Parathyroid adenoma (tissue), 2 donors: ENCODE data around the gene SALL2.

ENCODE experiments used
- H2AFZ ChIP-seq: fragments of 300-600 bp; sonication (generic); one replicate; pipeline ENCODE4 v1.7.0; 2017; ENCODE audit warnings: antibody characterized with exemption, mild to moderate bottlenecking
- H3K27ac ChIP-seq: fragments of 300-600 bp; sonication (generic); one replicate; pipeline ENCODE4 v1.7.0; 2017
- H3K27me3 ChIP-seq: fragments of 300-600 bp; sonication (generic); one replicate; pipeline ENCODE4 v1.7.0; 2017; ENCODE audit warnings: low read length; ENCODE audit not compliant: control insufficient read depth, insufficient read depth
- H3K36me3 ChIP-seq: fragments of 300-600 bp; sonication (generic); one replicate; pipeline ENCODE4 v1.7.0; 2017; ENCODE audit warnings: low read length; ENCODE audit not compliant: control insufficient read depth, insufficient read depth
- H3K4me1 ChIP-seq: fragments of 300-600 bp; sonication (generic); one replicate; pipeline ENCODE4 v1.7.0; 2017; ENCODE audit warnings: control low read depth
- H3K4me2 ChIP-seq: fragments of 300-600 bp; sonication (generic); one replicate; pipeline ENCODE4 v1.7.0; 2017; ENCODE audit warnings: low read length
- H3K4me3 ChIP-seq: fragments of 300-600 bp; sonication (generic); one replicate; pipeline ENCODE4 v1.7.0; 2017; ENCODE audit warnings: low read depth, low read length
- H3K79me2 ChIP-seq: fragments of 300-600 bp; sonication (generic); one replicate; pipeline ENCODE4 v1.7.0; 2017; ENCODE audit warnings: control low read depth
- H3K9ac ChIP-seq: fragments of 300-600 bp; sonication (generic); one replicate; pipeline ENCODE4 v1.7.0; 2017; ENCODE audit warnings: mild to moderate bottlenecking
- H3K9me3 ChIP-seq: fragments of 300-600 bp; sonication (generic); one replicate; pipeline ENCODE4 v1.7.0; 2017; ENCODE audit warnings: low read length; ENCODE audit not compliant: control insufficient read depth
- TF ChIP-seq, protein P1 (sequence below): fragments of 300-600 bp; sonication (generic); IDR thresholded peaks from one replicate; pipeline ENCODE4 v1.7.0; 2017; ENCODE audit warnings: antibody characterized with exemption, mild to moderate bottlenecking
- donor health status: primary hyperparathyroidism.

Gene SALL2

DNA sequence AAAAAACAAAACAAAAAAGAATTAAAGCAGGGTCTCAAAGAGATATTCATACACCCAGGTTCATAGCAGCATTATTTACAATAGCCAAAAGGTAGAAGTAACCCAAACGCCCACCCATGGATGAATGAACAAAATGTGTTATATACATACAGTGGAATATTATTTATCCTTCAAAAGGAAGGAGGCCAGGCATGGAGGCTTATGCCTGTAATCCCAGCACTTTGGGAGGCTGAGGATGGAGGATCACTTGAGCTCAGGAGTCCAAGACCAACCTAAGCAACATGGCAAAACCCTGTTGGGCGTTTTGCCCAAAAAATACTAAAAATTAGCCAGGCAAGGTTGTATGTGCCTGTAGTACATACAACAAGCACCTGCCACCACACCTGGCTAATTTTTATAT lies 19.6 kb downstream of the SALL2 start:
- H3K4me3 ChIP-seq = no peak overlapping the region
- H3K4me2 ChIP-seq = no peak overlapping the region
- H2AFZ ChIP-seq = no peak overlapping the region
- H3K27me3 ChIP-seq = no peaks in the 10 kb centered on the region
- H3K4me1 ChIP-seq = peaks cover 4% of the 10 kb centered on the region
- H3K27ac ChIP-seq = no peak overlapping the region
- H3K9ac ChIP-seq = no peak overlapping the region
- H3K79me2 ChIP-seq = peaks cover 32% of the 10 kb centered on the region
- no peaks in the 10 kb centered on the region for H3K36me3 ChIP-seq
- no peaks in the 10 kb centered on the region for H3K9me3 ChIP-seq
- TF ChIP-seq, protein P1, sequence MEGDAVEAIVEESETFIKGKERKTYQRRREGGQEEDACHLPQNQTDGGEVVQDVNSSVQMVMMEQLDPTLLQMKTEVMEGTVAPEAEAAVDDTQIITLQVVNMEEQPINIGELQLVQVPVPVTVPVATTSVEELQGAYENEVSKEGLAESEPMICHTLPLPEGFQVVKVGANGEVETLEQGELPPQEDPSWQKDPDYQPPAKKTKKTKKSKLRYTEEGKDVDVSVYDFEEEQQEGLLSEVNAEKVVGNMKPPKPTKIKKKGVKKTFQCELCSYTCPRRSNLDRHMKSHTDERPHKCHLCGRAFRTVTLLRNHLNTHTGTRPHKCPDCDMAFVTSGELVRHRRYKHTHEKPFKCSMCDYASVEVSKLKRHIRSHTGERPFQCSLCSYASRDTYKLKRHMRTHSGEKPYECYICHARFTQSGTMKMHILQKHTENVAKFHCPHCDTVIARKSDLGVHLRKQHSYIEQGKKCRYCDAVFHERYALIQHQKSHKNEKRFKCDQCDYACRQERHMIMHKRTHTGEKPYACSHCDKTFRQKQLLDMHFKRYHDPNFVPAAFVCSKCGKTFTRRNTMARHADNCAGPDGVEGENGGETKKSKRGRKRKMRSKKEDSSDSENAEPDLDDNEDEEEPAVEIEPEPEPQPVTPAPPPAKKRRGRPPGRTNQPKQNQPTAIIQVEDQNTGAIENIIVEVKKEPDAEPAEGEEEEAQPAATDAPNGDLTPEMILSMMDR = no peak

DNA sequence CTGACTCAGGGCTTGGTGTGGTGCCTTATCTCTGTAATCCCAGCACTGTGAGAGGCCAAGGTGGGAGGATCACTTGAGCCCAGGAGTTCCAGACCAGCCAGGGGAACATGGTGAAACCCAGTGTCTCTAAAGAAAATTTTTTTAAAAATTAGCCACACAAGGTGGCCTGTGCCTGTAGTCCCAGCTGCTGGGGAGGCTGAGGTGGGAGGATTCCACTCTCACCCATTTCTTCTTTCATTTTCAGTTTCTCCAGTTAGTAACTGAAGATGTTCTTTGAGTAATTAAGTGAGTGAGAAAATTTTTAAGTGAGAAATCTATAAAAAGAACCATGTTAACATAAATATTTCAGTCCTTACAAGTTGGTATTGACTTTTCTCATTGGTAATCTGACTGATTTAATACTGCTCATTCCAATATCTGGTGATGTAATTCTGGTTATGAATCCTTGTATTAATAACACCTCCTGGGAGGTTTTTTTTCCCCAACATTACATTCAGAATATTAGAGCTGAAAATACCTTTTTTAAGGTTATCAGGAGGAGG lies 21.1 kb downstream of the SALL2 start:
- Histone ChIP-seq H3K36me3 (no peaks in the 10 kb centered on the region), H3K4me1 (peaks cover 2% of the 10 kb centered on the region), H2AFZ (no peak overlapping the region), H3K9me3 (no peaks in the 10 kb centered on the region), H3K4me2 (no peak overlapping the region), H3K27ac (no peak overlapping the region), H3K27me3 (no peaks in the 10 kb centered on the region), H3K79me2 (peaks cover 26% of the 10 kb centered on the region), H3K9ac (no peak overlapping the region), H3K4me3 (no peak overlapping the region)
- TF ChIP-seq, protein P1 = no peak

DNA sequence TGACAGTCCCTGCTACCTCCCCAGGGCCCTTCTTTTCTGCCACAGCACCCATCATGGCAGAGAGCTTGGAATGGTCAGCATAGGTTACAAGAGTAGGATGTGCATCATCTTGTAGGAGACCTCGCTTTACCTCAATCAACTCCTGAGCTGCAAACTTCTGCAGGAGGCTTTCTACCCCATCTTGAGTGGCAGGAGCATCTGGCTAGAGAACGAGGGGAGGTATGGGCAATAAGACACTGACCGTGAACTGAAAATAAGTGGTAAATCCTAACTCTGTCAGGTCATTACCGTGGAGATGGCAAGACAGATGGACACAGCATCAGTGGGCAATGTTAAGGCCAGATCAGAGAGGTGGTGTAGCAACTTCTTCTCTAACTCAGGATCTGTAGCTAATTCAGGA lies 22.8 kb downstream of the SALL2 start:
- Histone ChIP-seq H3K4me1 (no peaks in the 10 kb centered on the region), H3K4me3 (no peak overlapping the region), H3K9me3 (no peaks in the 10 kb centered on the region), H3K27me3 (no peaks in the 10 kb centered on the region), H3K4me2 (no peak overlapping the region), H3K36me3 (no peaks in the 10 kb centered on the region), H3K79me2 (peaks cover 17% of the 10 kb centered on the region), H2AFZ (no peak overlapping the region), H3K27ac (no peak overlapping the region), H3K9ac (no peak overlapping the region)
- TF ChIP-seq, protein P1 = no peak

DNA sequence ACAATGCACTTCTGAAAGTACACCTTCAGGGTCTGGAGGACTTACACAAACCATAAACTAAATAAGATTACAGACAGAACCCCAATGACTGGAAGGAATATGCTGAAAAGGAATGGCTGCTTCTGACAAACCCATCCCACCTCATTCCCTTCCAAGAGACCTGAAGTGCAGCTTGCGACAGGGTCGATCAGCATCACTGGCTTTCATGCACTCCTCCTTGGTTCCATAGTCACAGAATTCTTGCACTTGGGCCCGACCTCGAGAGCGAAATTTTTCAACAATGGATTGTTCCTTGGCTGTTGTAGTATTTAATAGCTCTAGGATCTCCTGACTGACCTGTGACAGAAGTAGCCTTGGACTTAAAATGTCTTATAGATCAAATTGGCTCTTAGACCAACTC lies 24.6 kb downstream of the SALL2 start:
- Histone ChIP-seq H3K27me3 (no peaks in the 10 kb centered on the region), H3K9me3 (no peaks in the 10 kb centered on the region), H3K4me1 (no peaks in the 10 kb centered on the region), H2AFZ (no peak overlapping the region), H3K36me3 (no peaks in the 10 kb centered on the region), H3K9ac (no peak overlapping the region), H3K4me3 (no peak overlapping the region), H3K79me2 (peaks cover 5% of the 10 kb centered on the region), H3K4me2 (no peak overlapping the region), H3K27ac (no peak overlapping the region)
- TF ChIP-seq, protein P1 = no peak
